ENCODE measurements around the gene FCN3.
"Not testable (repeated sequence)": the region's sequence is repeated elsewhere in the genome, so short reads cannot be mapped to it uniquely, and the experiment has no call there.

The FCN3 gene

GRCh38 chr1:27399251-27400025 is 24.8 kb upstream of the FCN3 start:
- no peak for DNase-seq

GRCh38 chr1:27398405-27399149 is 24.0 kb upstream of the FCN3 start:
- no peak for DNase-seq

GRCh38 chr1:27397749-27398148 is 23.1 kb upstream of the FCN3 start:
- DNase-seq, result no peak

- DNase-seq, result no peak
Observed at GRCh38 chr1:27397110-27397509, 22.5 kb upstream of the FCN3 start.

- DNase-seq, result peak in 12 of 14 donors; percentile 20 to 79 (median 45)
Observed at GRCh38 chr1:27395441-27396195, 21.0 kb upstream of the FCN3 start.

GRCh38 chr1:27394925-27395324 is 20.3 kb upstream of the FCN3 start:
- DNase-seq, result no peak

GRCh38 chr1:27394282-27394658 is 19.6 kb upstream of the FCN3 start:
- DNase-seq, result peak in 1 of 14 donors; percentile 62

GRCh38 chr1:27393641-27394281 is 19.1 kb upstream of the FCN3 start:
- DNase-seq, result no peak

- DNase-seq, result no peak
Observed at GRCh38 chr1:27392778-27393635, 18.4 kb upstream of the FCN3 start.

GRCh38 chr1:27392096-27392777 is 17.6 kb upstream of the FCN3 start, which contains the start of gene GPR3:
TSS of gene GPR3 (plus strand) at chr1:27392622. CDS start at chr1:27393799, 1,177 bp downstream.
- DNase-seq, result peak in 13 of 14 donors; percentile 19 to 88 (median 74)

GRCh38 chr1:27391511-27392095 is 17.0 kb upstream of the FCN3 start:
- peak in 6 of 14 donors; percentile 11 to 74 (median 24) for DNase-seq

GRCh38 chr1:27388337-27389005 is 13.8 kb upstream of the FCN3 start:
- peak in 2 of 14 donors; percentile 23 to 63 for DNase-seq

- DNase-seq, result not testable (repeated sequence)
Observed at GRCh38 chr1:27384797-27385196, 10.2 kb upstream of the FCN3 start.

GRCh38 chr1:27383661-27384060 is 9.0 kb upstream of the FCN3 start:
- DNase-seq, result no peak

- no peak for DNase-seq
Observed at GRCh38 chr1:27383039-27383605, 8.5 kb upstream of the FCN3 start, which contains the start of gene CD164L2. TSS of gene CD164L2 (minus strand) at chr1:27383333. CDS start at chr1:27383239, 94 bp downstream.

GRCh38 chr1:27381969-27382762 is 7.5 kb upstream of the FCN3 start:
- DNase-seq, result no peak

- DNase-seq, result no peak
Observed at GRCh38 chr1:27380766-27381733, 6.4 kb upstream of the FCN3 start.

Measured in C1 segment of cervical spinal cord (tissue), 14 donors.